ENCODE measurements around the gene VSTM2A.

Gene VSTM2A

DNA sequence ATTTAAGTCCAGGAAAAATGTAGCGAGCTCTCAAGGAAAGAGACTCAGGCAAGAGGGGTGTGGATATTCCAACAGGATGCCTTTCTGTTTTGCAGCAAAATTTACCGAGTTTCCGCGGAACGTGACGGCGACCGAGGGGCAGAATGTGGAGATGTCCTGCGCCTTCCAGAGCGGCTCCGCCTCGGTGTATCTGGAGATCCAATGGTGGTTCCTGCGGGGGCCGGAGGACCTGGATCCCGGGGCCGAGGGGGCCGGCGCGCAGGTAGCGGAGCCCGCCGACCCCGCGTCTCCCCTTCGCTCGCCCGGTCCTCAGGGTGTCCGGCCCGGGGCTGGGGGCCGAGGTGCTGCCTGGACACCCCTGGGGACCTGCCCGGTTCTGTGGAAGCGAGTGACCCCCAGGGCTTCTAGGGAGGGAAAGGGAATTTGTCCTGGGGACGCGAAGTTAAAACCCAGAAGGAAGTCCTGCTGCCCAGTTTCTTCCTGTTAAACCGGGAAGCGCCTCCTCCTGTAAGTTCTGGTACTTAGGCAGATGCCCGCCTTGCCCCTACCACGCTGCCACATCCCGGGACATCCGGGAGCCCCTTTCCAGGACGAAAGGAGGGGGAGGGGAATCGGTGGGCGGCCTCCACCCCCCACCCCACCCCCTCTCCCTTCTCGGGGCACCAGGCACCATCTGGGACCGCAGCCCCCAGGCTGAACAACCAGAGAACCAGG lies 2.5 kb downstream of the VSTM2A start:
- in situ Hi-C loops (cut with HindIII; ENCODE audit: low sequenced_read_pairs) = no loop called here
- H3K4me3 ChIP-seq (ENCODE audit: low read depth, low read length) = no peak overlapping the region
- no peak for DNase-seq (ENCODE audit: low read depth)
- no peak for TF ChIP-seq CTCF (IDR thresholded peaks at IDR 0.05; ENCODE audit: low read depth, low read length, missing control alignments)

DNA sequence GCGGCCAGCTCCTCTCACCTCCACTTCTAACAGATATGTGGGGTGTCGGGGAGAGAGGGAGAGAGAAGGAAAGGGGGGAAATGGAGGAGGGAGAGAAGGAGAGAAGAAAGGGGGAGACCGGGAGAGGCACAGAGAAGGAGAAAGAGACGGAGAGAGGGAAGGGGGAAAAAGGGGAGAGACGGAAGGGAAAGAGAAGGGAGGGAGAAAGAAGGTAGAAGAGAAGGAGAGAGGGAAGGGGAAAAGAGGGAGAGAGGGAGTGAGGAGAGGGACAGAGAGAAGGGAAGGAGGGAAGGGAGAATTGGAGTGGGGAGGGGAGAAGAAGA lies 3.0 kb downstream of the VSTM2A start:
- in situ Hi-C loops (cut with HindIII; ENCODE audit: low sequenced_read_pairs) = no loop called here
- no peak for DNase-seq (ENCODE audit: low read depth)
- no peak for TF ChIP-seq CTCF (IDR thresholded peaks at IDR 0.05; ENCODE audit: low read depth, low read length, missing control alignments)
- H3K4me3 ChIP-seq (ENCODE audit: low read depth, low read length) = no peak overlapping the region

- H3K4me3 ChIP-seq (ENCODE audit: low read depth, low read length) = peak overlapping the region; percentile 36
- DNase-seq (ENCODE audit: low read depth) = no peak
- peak; percentile 44 for TF ChIP-seq CTCF (IDR thresholded peaks at IDR 0.05; ENCODE audit: low read depth, low read length, missing control alignments)
- in situ Hi-C loops (cut with HindIII; ENCODE audit: low sequenced_read_pairs) = no loop called here
Observed at GRCh38 chr7:54546081-54546985, 4.2 kb downstream of the VSTM2A start.

DNA sequence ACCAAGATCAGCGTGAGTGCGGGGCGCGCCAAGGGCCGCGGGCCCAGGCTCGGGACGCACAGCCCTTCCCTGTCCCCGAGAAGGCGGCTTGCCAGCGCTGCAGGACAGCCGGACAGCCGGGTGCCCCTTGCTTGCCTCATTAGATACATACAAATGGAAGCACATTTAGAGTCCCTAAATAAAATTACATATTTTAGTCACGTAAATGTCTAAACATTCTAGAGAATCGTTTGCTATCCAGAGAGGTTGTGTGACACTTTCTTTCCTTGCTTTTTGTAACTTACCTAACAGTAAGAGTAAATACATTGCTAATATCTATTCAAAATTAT lies 4.8 kb downstream of the VSTM2A start:
- no peak for DNase-seq (ENCODE audit: low read depth)
- in situ Hi-C loops (cut with HindIII; ENCODE audit: low sequenced_read_pairs) = no loop called here
- TF ChIP-seq CTCF (IDR thresholded peaks at IDR 0.05; ENCODE audit: low read depth, low read length, missing control alignments) = no peak
- H3K4me3 ChIP-seq (ENCODE audit: low read depth, low read length) = peak overlapping the region; percentile 36

DNA sequence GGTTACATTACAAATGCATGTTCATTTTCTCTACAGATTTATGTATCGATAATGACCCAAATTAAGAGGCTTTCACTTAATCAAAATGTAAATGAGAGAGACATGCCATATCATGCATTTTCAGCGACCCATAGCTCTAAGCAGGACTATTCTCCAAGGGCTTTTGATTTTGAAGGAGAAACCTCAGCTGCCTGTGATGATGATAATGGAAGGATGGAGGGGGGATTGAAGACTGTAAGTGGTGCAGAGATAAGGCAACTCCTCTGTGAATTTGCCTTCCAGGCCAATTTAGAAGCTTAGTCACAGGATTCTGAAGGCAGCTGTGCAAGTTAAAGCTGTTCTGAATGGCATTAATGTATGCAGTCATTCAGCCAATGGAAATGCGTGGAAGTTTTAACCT lies 8.3 kb downstream of the VSTM2A start:
- no peak for TF ChIP-seq CTCF (IDR thresholded peaks at IDR 0.05; ENCODE audit: low read depth, low read length, missing control alignments)
- no peak for DNase-seq (ENCODE audit: low read depth)
- in situ Hi-C loops (cut with HindIII; ENCODE audit: low sequenced_read_pairs) = no loop called here
- no peak overlapping the region for H3K4me3 ChIP-seq (ENCODE audit: low read depth, low read length)

- in situ Hi-C loops (cut with HindIII; ENCODE audit: low sequenced_read_pairs) = no loop called here
- no peak for DNase-seq (ENCODE audit: low read depth)
- H3K4me3 ChIP-seq (ENCODE audit: low read depth, low read length) = no peak overlapping the region
- TF ChIP-seq CTCF (IDR thresholded peaks at IDR 0.05; ENCODE audit: low read depth, low read length, missing control alignments) = no peak
Observed at GRCh38 chr7:54556121-54556520, 13.9 kb downstream of the VSTM2A start.

Data from astrocyte of the cerebellum (primary cell).